ENCODE measurements around the gene MAN1A1.

GRCh38 chr6:119189498-119189897, 160.1 kb downstream of the MAN1A1 start:
- TF ChIP-seq CTCF (IDR thresholded peaks at IDR 0.05; ENCODE audit: poor library complexity) (no peak), EZH2 (IDR thresholded peaks at IDR 0.05; ENCODE audit: borderline replicate concordance) (no peak)

All from hepatocyte (in vitro differentiated cells).